HG03108 (cell line): ENCODE data around the gene RBM39.
"Not testable (repeated sequence)": the region's sequence is repeated elsewhere in the genome, so short reads cannot be mapped to it uniquely, and the experiment has no call there.

Source experiments
- ATAC-seq: cut with Tn5 transposase; IDR thresholded peaks from one replicate; pipeline ENCODE4 v1.9.1; 2021; ENCODE audit warnings: moderate library complexity; ENCODE audit not compliant: unreplicated experiment

RBM39 gene

DNA sequence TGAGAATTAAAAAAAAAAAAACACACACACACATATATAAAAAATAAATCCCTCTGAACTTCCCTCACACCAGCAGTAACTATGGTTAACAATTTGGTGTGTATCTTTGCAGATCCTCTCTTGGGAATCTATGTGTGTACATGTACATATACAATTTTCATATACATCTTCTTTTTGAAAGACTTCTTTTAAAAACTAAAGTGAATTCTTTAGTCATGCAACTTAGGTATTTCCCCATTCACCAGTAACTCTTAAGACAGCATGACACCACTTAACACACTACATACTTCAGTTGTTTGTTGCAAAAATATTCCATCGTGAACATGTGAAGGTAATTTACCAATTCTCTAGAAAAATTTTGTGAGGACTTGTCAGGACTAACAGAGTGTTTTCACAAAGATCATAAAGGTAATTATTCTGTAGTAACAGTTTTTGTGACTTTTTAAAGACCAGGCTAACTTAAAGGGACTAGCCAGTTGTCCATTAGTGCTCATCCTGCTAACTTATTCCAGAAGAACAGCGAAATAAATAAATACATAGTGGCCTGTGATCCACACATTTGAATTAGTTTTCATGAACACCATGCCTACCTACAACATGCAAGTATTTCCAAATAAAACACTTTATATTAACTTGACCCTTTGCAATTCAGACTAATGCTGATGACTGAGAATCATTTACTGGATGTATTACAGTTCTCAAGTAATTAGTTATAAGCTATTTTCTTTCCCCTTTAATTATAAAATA is 12.1 kb downstream of the RBM39 start:
- no peak for ATAC-seq

GRCh38 chr20:35729283-35729807 is 12.7 kb downstream of the RBM39 start:
- ATAC-seq: no peak

- ATAC-seq: no peak
Measured at GRCh38 chr20:35726842-35727711, 15.0 kb downstream of the RBM39 start.

DNA sequence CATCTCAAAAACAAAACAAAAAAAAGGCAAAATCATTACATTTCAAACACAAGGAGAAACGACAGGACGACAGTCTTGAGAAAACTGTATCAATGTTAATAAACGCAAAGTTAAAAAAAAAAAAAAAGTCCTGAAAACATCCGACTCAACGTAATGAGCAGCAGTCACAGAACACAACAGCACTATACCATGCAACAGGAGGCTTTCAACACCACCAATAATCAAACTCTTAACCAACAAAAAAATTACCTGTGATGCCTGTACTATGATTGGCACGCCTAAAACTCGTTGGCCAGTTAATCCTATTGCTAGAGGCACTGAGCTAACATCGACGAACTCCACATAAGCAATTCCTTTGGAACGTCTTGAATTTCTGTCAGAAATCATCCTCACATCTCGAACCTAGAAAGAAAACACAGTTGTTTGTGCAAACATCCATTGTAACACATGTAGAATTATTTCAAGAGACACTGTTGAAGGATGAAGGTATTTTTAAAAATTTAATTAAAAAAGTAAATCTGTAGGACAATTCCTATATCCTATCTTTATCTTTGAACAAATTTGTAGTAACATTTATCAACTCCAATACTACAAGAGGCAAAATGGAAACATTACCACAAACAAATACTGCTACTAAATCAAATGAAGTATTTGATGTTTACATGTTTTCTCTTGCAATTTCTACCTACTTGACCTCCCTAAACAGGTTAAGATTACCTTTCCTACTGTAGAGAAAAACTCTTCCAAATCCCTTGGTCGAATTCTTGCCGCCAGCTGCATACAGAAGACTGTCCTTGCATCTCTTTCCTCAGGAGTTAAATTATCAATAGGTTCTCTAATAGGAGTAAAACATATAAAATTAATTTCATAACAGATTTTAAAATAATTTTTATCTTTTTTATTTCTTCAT is 17.5 kb downstream of the RBM39 start:
- ATAC-seq: no peak

DNA sequence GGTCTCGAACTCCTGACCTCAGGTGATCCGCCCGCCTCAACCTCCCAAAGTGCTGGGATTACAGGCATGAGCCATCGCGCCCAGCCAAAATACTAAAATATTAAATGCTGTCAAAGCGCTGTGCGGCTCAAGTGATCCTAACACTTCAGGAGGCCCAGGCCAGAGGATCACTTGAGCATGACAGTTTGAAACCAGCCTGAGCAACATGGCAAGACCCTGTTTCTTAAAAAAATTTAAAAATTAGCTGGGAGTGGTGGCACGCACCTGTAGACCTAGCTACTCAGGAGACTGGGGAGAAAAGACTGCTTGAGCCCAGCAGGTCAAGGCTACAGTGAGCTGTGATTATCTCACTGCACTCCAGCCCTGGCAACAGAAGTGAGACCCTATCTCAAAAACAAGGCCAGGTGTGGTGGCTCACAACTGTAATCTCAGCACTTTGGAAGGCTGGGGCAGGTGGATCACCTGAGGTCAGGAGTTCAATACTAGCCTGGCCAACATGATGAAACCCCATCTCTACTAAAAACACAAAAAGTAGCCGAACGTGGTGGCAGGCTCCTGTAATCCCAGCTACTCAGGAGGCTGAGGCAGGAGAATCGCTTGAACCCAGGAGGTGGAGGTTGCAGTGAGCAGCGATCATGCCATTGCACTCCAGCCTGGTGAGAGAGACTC is 18.3 kb downstream of the RBM39 start:
- ATAC-seq: not testable (repeated sequence)

GRCh38 chr20:35723275-35723639 is 18.8 kb downstream of the RBM39 start:
- ATAC-seq: not testable (repeated sequence)

- no peak for ATAC-seq
Measured at GRCh38 chr20:35721621-35722020, 20.4 kb downstream of the RBM39 start.

GRCh38 chr20:35721219-35721618 is 20.8 kb downstream of the RBM39 start:
- no peak for ATAC-seq

GRCh38 chr20:35720165-35721123 is 21.6 kb downstream of the RBM39 start:
- no peak for ATAC-seq

- no peak for ATAC-seq
Measured at GRCh38 chr20:35719717-35720116, 22.3 kb downstream of the RBM39 start.

DNA sequence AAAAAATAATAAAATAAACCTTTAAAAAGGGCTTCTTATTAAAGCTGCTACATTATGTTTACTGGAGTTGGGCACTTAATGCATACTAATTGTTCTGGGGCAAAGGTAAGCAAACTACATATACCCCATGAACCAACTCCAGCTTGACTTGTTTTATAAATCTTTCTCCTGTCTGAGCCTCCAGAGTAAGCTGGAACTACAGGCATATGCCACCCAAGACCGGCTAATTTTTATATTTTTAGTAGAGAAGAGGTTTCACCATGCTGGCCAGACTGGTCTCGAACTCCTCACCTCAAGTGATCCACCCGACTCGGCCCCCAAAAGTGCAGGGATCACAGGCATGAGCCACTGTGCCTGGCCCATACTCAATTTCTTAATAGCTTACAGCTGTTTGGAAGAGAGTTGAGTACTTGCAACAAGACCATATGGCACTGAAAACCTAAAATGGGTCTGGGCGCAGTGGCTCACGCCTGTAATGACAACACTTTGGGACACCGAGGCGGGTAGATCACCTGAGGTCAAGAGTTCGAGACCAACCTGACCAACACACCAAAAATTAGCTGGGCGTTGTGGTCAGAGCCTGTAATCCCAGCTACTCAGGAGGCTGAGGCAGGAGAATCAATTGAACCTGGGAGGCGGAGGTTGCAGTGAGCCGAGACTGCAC is 23.0 kb downstream of the RBM39 start:
- ATAC-seq: no peak

GRCh38 chr20:35718321-35718720 is 23.7 kb downstream of the RBM39 start:
- ATAC-seq: not testable (repeated sequence)

DNA sequence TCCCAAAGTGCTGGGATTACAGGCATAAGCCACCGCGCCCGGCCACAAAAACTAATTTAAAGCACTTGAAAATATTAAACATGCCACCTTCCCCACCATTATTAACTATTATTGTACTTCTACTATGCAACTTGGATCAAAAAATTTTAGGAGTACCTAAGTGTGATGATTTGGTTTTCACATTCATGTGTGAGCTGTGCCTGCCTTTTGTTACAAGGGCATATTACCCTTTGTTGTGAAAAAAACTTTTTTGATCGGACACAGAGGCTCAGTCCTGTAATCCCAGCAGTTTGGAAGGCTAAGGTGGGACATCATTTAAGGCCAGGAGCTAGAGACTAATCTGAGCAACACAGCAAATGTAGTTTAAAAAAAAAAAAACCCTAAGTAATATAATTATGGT is 25.7 kb downstream of the RBM39 start:
- no peak for ATAC-seq

DNA sequence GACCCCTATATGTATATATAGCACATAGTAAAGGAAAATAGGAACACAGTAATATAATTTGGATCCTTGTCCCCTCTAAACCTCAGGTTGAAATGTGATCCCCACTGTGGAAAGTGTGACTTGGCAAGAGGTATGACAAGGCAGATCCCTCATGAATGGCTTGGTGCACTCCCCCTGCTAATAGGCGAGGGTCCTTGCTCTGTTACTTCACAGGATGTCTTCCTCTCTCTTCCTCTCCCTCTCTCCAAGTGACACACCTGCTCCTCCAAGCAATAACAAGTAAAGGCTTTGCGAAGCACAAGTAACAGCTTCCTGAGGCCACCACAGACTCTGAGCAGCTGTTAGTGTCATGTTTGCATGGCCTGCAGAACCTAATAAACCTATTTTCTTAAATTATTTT is 26.4 kb downstream of the RBM39 start:
- no peak for ATAC-seq

GRCh38 chr20:35714127-35714526 is 27.9 kb downstream of the RBM39 start:
- ATAC-seq: no peak

DNA sequence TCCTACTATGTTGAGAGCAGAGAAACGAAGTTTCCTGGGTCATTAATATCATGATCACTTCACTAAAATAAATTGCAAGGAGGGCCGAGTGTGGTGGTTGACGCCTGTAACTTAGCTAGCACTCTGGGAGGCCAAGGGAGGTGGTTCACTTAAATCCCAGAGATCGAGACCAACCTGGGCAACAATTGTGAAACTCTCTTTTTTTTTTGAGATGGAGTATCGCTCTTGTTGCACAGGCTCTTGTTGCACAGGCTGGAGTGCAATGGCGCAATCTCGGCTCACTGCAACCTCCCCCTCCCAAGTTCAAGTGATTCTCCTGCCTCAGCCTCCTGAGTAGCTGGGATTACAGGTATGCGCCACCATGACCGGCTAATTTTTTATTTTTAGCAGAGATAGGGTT is 28.9 kb downstream of the RBM39 start:
- not testable (repeated sequence) for ATAC-seq

DNA sequence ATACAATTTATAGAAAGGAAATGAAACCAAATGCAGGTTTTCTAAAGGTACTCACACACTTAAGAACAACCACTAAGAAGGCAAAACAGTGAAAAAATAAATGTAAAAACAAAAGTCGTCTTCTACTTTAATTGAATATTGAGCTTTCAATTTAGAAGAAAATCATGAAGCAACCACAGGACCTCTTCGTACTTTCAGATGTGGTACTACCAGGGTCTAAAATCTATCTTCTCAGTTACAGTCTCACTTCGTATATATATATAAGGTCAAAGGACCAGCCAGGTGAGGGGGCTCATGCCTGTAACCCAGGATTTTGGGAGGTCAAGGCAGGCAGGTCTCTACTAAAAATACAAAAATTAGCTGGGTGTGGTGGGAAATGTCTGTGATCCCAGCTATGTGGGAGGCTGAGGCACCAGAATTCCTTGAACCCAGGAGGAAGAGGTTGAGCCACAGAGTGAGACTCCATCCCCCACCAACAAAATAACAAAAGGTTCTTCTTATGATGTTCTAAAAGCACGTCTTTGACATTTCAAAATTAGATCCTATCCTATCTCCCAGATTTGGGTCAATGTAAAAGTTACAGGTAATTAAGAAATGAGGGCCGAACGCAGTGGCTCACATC is 30.4 kb downstream of the RBM39 start:
- no peak for ATAC-seq

- ATAC-seq: no peak
Measured at GRCh38 chr20:35710884-35711587, 31.0 kb downstream of the RBM39 start.
